Natural killer cell (primary cell): ENCODE data around the gene DBNDD1. TPM values are rescaled to one million over a fixed set of nuclear protein-coding genes. Genes with fewer than 3 reads are reported as not detected.

Experiments used
- ATAC-seq, 3 donors: fragments of 150-1000 bp in 2 of 3; fragments of 200-7000 bp in 1 of 3; cut with Tn5 transposase; 1 replicate in 1 of 3; 2 replicates in 2 of 3; pipeline ENCODE4 v1.10.0; 2021; ENCODE audit warnings: mild to moderate bottlenecking in 2 of 3, moderate library complexity in 2 of 3
- DNase-seq, 2 donors: peaks; one replicate each; pipeline versions ENCODE4 v3.0.0 to v3.0.0-alpha.2; 2013 to 2021; ENCODE audit warnings: mixed read lengths in 1 of 2
- H3K27ac ChIP-seq: one replicate; pipeline ENCODE4 v1.5.1; 2013; ENCODE audit warnings: mild to moderate bottlenecking, low read length
- H3K27me3 ChIP-seq: one replicate; pipeline ENCODE4 v1.6.1; 2013; ENCODE audit warnings: low read length; ENCODE audit not compliant: control insufficient read depth, insufficient read depth
- H3K36me3 ChIP-seq: one replicate; pipeline ENCODE4 v1.6.1; 2013; ENCODE audit warnings: low read length; ENCODE audit not compliant: control insufficient read depth, insufficient read depth
- H3K4me1 ChIP-seq: one replicate; pipeline ENCODE4 v1.6.1; 2013; ENCODE audit warnings: low read length; ENCODE audit not compliant: control insufficient read depth, insufficient read depth
- H3K4me3 ChIP-seq: one replicate; pipeline ENCODE4 v1.5.1; 2013; ENCODE audit warnings: low read length
- H3K9me3 ChIP-seq: one replicate; pipeline ENCODE4 v1.6.1; 2013; ENCODE audit warnings: low read length; ENCODE audit not compliant: control insufficient read depth, insufficient read depth
- H3K27ac Mint-ChIP-seq, 2 donors: one replicate each; pipeline ENCODE4 v1.8.0; 2022; ENCODE audit warnings: mild to moderate bottlenecking in 2 of 2, mixed read lengths in 2 of 2, moderate library complexity in 1 of 2
- H3K27me3 Mint-ChIP-seq, 2 donors: one replicate each; pipeline ENCODE4 v1.8.0; 2022; ENCODE audit warnings: low read depth in 2 of 2, mixed read lengths in 2 of 2
- H3K36me3 Mint-ChIP-seq: one replicate; pipeline ENCODE4 v1.8.0; 2022; ENCODE audit warnings: mixed read lengths
- H3K4me1 Mint-ChIP-seq, 2 donors: one replicate each; pipeline ENCODE4 v1.8.0; 2022; ENCODE audit warnings: mixed read lengths in 2 of 2
- H3K4me3 Mint-ChIP-seq: one replicate; pipeline ENCODE4 v1.8.0; 2022; ENCODE audit warnings: mild to moderate bottlenecking, moderate library complexity, mixed read lengths
- H3K9me3 Mint-ChIP-seq, 2 donors: one replicate each; pipeline ENCODE4 v1.8.0; 2022; ENCODE audit warnings: mixed read lengths in 2 of 2
- WGBS: methylation state at CpG from one replicate; pipeline ENCODE4 v1.1.7; 2013; ENCODE audit warnings: missing lambda C conversion rate; ENCODE audit not compliant: insufficient coverage; 5-methylcytosine and 5-hydroxymethylcytosine counted together
- intact Hi-C: fragments of 100-400 bp; cut with micrococcal nuclease; formaldehyde crosslinking; loops from one replicate; pipeline ENCODE4 v1.14.2; 2022
- total RNA-seq, 4 donors: library from RNA; stranded (reverse); fragments of 120-200 nt in 1 of 4; gene quantifications; one replicate each; pipeline versions ENCODE4 v1.2.3 to v1.2.4, GENCODE V29; 2013 to 2022
- TF ChIP-seq, protein P1 (sequence below): fragments of 200-600 bp; IDR thresholded peaks from one replicate; pipeline ENCODE4 v1.8.0; 2022; ENCODE audit warnings: antibody characterized with exemption

Gene DBNDD1
- total RNA-seq, 3 donors from 2014 or later (not counting 1 experiment from before 2014, with no cell fraction given), result 0.20 TPM; not detected in 2

DNA sequence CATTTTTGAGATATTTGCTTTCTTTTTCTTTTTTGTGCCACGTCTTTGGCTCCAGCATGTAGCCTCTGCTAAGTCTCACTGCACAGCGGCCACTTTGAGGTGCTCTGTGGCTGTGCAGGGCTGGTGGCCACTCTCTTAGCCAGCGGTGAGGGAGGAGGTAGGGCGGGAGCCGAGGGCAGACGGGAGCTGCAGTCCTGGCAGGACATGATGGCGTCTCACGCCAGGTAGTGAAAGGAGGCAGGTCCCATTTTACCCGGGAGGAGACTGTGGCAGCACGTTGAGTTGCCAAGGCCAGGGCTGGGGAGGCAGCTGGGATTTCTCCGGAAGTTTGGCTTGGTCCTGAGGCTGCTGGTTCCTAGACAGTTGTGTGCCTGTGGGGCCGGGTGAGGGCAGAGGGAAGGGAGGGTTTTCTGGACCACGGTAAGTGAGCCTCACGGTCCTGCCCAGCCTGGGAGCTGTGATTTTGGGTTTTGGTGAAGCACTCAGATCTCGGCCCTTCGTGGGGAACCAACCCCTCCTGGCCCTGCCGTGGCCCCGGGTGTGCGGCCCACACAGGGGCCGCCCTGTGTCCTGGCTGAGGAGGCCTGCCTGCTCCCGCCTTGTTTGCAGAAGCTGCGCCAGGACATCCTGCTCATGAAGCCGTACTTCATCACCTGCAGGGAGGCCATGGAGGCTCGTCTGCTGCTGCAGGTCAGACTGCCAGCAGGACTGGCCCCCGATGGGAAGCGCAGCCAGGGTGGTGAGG lies 56.3 kb downstream of the DBNDD1 start:
- intact Hi-C loops, result no loop called here
- ATAC-seq (no peak), DNase-seq (no peak)
- no peak overlapping the region for H3K27ac ChIP-seq
- no peaks in the 10 kb centered on the region for H3K27me3 Mint-ChIP-seq
- H3K27me3 ChIP-seq, result no peaks in the 10 kb centered on the region
- H3K9me3 Mint-ChIP-seq, result no peaks in the 10 kb centered on the region
- H3K27ac Mint-ChIP-seq, result no peak overlapping the region
- TF ChIP-seq, protein P1, sequence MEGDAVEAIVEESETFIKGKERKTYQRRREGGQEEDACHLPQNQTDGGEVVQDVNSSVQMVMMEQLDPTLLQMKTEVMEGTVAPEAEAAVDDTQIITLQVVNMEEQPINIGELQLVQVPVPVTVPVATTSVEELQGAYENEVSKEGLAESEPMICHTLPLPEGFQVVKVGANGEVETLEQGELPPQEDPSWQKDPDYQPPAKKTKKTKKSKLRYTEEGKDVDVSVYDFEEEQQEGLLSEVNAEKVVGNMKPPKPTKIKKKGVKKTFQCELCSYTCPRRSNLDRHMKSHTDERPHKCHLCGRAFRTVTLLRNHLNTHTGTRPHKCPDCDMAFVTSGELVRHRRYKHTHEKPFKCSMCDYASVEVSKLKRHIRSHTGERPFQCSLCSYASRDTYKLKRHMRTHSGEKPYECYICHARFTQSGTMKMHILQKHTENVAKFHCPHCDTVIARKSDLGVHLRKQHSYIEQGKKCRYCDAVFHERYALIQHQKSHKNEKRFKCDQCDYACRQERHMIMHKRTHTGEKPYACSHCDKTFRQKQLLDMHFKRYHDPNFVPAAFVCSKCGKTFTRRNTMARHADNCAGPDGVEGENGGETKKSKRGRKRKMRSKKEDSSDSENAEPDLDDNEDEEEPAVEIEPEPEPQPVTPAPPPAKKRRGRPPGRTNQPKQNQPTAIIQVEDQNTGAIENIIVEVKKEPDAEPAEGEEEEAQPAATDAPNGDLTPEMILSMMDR, result no peak
- H3K4me3 Mint-ChIP-seq, result no peak overlapping the region
- H3K36me3 ChIP-seq, result peaks cover 11% of the 10 kb centered on the region
- peaks cover 8% of the 10 kb centered on the region for H3K36me3 Mint-ChIP-seq
- no peak overlapping the region for H3K4me3 ChIP-seq
- 95% methylated on average over 26 of the region's 26 CpGs for WGBS
- H3K4me1 ChIP-seq, result no peaks in the 10 kb centered on the region
- H3K9me3 ChIP-seq, result no peaks in the 10 kb centered on the region
- peaks cover 0 to 8% of the 10 kb centered on the region in 2 donors for H3K4me1 Mint-ChIP-seq

DNA sequence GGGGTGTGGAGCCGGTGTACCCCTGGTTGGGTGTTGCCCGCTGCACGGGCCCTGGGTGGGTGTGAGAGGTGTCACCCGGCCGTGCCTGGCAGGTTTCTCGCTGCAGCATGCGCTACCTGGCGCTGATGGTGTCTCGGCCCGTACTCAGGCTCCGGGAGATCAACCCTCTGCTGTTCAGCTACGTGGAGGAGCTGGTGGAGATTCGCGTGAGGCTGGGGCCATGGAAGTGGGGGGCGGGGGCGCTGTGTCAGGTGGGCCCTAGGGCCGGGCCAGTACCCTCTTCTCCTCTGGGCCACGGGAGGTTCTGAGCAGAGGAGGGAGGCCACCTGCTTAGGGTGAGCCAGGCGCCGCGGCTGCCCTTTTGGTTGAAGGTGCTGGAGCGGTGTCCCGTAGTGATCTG lies 57.3 kb downstream of the DBNDD1 start:
- TF ChIP-seq, protein P1, result no peak
- WGBS, result 95% methylated on average over 23 of the region's 23 CpGs
- Mint-ChIP-seq H3K27me3 (no peaks in the 10 kb centered on the region), H3K4me3 (no peak overlapping the region), H3K4me1 (peaks cover 0 to 8% of the 10 kb centered on the region in 2 donors), H3K9me3 (no peaks in the 10 kb centered on the region), H3K27ac (no peak overlapping the region), H3K36me3 (peaks cover 8% of the 10 kb centered on the region)
- Histone ChIP-seq H3K4me1 (peaks cover 8% of the 10 kb centered on the region), H3K27ac (no peak overlapping the region), H3K4me3 (no peak overlapping the region), H3K27me3 (no peaks in the 10 kb centered on the region), H3K36me3 (peaks cover 11% of the 10 kb centered on the region), H3K9me3 (no peaks in the 10 kb centered on the region)
- ATAC-seq, result no peak
- no peak for DNase-seq
- intact Hi-C loops, result no loop called here

DNA sequence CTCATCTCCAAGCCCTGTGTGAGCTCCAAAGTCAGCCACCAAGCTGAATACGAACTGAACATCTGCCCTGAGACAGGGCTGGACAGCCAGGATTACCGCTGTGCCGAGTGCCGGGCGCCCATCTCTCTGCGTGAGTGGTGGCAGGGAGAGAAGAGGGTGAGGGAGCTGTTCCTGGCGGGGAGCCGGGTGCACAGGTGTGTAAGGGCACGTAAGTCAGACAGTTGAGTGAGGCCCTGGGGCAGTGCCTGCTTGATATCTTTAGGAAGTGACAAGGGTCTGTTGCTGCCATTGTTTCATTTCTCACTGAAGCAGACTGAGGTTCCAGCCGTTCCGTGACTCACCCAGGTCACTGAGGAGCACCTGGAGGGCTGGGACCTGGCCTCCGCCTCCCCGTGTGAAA lies 58.3 kb downstream of the DBNDD1 start:
- H3K4me1 Mint-ChIP-seq, result peaks cover 0 to 8% of the 10 kb centered on the region in 2 donors
- no peaks in the 10 kb centered on the region for H3K27me3 Mint-ChIP-seq
- ATAC-seq, result no peak
- no peak for DNase-seq
- no peak overlapping the region for H3K27ac Mint-ChIP-seq
- intact Hi-C loops, result no loop called here
- no peaks in the 10 kb centered on the region for H3K27me3 ChIP-seq
- peaks cover 11% of the 10 kb centered on the region for H3K36me3 ChIP-seq
- no peaks in the 10 kb centered on the region for H3K9me3 Mint-ChIP-seq
- H3K9me3 ChIP-seq, result no peaks in the 10 kb centered on the region
- peaks cover 14% of the 10 kb centered on the region for H3K4me1 ChIP-seq
- TF ChIP-seq, protein P1, result no peak
- no peak overlapping the region for H3K4me3 Mint-ChIP-seq
- H3K36me3 Mint-ChIP-seq, result peaks cover 8% of the 10 kb centered on the region
- H3K4me3 ChIP-seq, result no peak overlapping the region
- 96% methylated on average over 13 of the region's 13 CpGs for WGBS
- no peak overlapping the region for H3K27ac ChIP-seq

DNA sequence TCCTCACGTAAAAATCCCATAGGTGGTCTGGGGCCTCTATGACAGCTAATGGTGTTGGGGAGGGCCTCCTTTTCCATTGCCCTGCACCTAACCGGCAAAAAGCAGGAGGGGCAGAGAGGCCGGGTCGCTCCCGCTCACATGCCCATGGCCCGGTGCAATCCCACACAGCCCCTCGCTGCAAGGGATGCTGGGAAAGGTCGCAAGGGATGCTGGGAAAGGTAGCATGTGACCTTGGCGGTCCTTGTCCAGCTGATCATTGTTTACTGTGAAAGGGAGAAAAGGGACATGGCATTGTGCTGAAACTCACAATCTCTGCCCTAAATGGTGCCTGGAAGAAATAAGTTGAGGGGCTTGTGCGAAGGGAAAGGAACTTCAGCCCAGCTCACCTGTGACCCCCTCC lies 60.7 kb downstream of the DBNDD1 start:
- intact Hi-C loops, result no loop called here
- TF ChIP-seq, protein P1, result no peak
- Mint-ChIP-seq H3K4me1 (peaks cover 0 to 8% of the 10 kb centered on the region in 2 donors), H3K36me3 (peaks cover 8% of the 10 kb centered on the region), H3K9me3 (no peaks in the 10 kb centered on the region), H3K4me3 (no peak overlapping the region), H3K27me3 (no peaks in the 10 kb centered on the region), H3K27ac (no peak overlapping the region)
- no peak for ATAC-seq
- H3K9me3 ChIP-seq, result no peaks in the 10 kb centered on the region
- H3K4me3 ChIP-seq, result no peak overlapping the region
- H3K27me3 ChIP-seq, result no peaks in the 10 kb centered on the region
- H3K36me3 ChIP-seq, result peaks cover 14% of the 10 kb centered on the region
- 98% methylated on average over 10 of the region's 10 CpGs for WGBS
- no peak for DNase-seq
- no peak overlapping the region for H3K27ac ChIP-seq
- peaks cover 24% of the 10 kb centered on the region for H3K4me1 ChIP-seq
